ENCODE results near the gene MRM1. TPM values are rescaled to one million over a fixed set of nuclear protein-coding genes. Genes with fewer than 3 reads are reported as not detected.

The MRM1 gene
- total and polyA plus RNA-seq, 9 of the 15 experiments (the other 6 are each of a cell fraction or from before 2014, with no cell fraction given), result 0.61 to 28.4 (median 21.5) TPM

DNA sequence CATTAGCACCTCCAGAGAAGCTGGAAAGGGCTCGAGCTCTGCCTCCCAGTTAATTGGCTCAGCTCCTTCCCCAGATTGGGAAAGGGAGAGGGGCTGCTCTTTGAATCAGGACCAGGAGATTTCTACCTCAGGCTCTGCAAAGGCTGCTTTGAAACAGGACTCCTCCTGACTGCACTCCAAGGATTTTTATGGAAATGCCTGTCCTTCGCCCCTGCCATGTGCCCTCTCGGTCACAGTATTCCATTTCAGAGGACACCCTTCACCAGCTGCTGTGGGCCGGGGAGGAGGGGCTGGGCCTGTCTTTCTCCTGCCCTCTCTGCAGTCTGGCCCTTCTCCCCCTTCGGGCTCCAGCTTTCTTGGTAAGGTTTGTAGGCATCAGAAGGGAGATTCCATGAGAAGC, 13.6 kb downstream of the MRM1 start (continued):
- TF ChIP-seq ZBTB9 (CRISPR knock-in tag; IDR thresholded peaks at IDR 0.05) (no peak), CHD1 (IDR thresholded peaks at IDR 0.05; ENCODE audit: low read length) (no peak), NCOR1 (IDR thresholded peaks at IDR 0.05) (no peak), RNF2 (IDR thresholded peaks at IDR 0.05) (no peak), TCF7 (IDR thresholded peaks at IDR 0.05; ENCODE audit: borderline replicate concordance) (no peak), SREBF2 (CRISPR knock-in tag; IDR thresholded peaks at IDR 0.05) (no peak), SAP30 (IDR thresholded peaks at IDR 0.05; ENCODE audit: borderline replicate concordance, insufficient read depth, low read depth, low read length, poor library complexity, severe bottlenecking) (no peak), HOMEZ (CRISPR knock-in tag; IDR thresholded peaks at IDR 0.05) (no peak), HMBOX1 (IDR thresholded peaks at IDR 0.05) (no peak), RFX1 (IDR thresholded peaks at IDR 0.05) (no peak)
